Activated B cell treated with CpG ODN at 0.5 μM for 24 hours (primary cell): ENCODE data around the gene ST6GALNAC4. TPM values are rescaled to one million over a fixed set of nuclear protein-coding genes. Genes with fewer than 3 reads are reported as not detected.
A peak's percentile ranks its signal among the peaks of the same experiment; 100 is the strongest.

Source experiments
- ATAC-seq: fragments of 200-7000 bp; cut with Tn5 transposase; one replicate; pipeline ENCODE4 v1.10.0; 2021; ENCODE audit warnings: low read depth, mild to moderate bottlenecking, moderate library complexity
- CTCF ChIA-PET: fragments of 350-600 bp; sonication (Branson Sonifier 250); formaldehyde crosslinking; loops from one replicate; lab custom pipeline; 2021; ENCODE audit warnings: antibody characterized with exemption; lab: Charles Lee
- POLR2A ChIA-PET: fragments of 350-600 bp; sonication (Branson Sonifier 250); formaldehyde crosslinking; loops from one replicate; lab custom pipeline; 2021; ENCODE audit warnings: antibody characterized with exemption; lab: Charles Lee
- DNase-seq: peaks from one replicate; pipeline ENCODE4 v3.0.0; 2022
- H3K27ac Mint-ChIP-seq: one replicate; pipeline ENCODE4 v1.8.0; 2020; ENCODE audit warnings: mixed read lengths
- H3K27me3 Mint-ChIP-seq: one replicate; pipeline ENCODE4 v1.8.0; 2021; ENCODE audit warnings: mixed read lengths
- H3K36me3 Mint-ChIP-seq: one replicate; pipeline ENCODE4 v1.8.0; 2021; ENCODE audit warnings: low read depth, mixed read lengths
- H3K4me1 Mint-ChIP-seq: one replicate; pipeline ENCODE4 v1.8.0; 2021; ENCODE audit warnings: mixed read lengths
- H3K4me3 Mint-ChIP-seq: one replicate; pipeline ENCODE4 v1.8.0; 2020; ENCODE audit warnings: mild to moderate bottlenecking, mixed read lengths
- H3K9me3 Mint-ChIP-seq: one replicate; pipeline ENCODE4 v1.8.0; 2020; ENCODE audit warnings: mixed read lengths
- intact Hi-C: fragments of 100-400 bp; cut with micrococcal nuclease; formaldehyde crosslinking; loops from one replicate; pipeline ENCODE4 v1.15.1; 2024
- total RNA-seq: library from RNA; stranded (reverse); gene quantifications from 2 replicates; pipeline ENCODE4 v1.2.3, GENCODE V29; 2022
- TF ChIP-seq, protein P1 (sequence below): fragments of 200-600 bp; IDR thresholded peaks from one replicate; pipeline ENCODE4 v1.8.0; 2022; ENCODE audit warnings: antibody characterized with exemption, mild to moderate bottlenecking

Gene ST6GALNAC4
- total RNA-seq, 1 donor from 2014 or later, result 85.4 TPM

DNA sequence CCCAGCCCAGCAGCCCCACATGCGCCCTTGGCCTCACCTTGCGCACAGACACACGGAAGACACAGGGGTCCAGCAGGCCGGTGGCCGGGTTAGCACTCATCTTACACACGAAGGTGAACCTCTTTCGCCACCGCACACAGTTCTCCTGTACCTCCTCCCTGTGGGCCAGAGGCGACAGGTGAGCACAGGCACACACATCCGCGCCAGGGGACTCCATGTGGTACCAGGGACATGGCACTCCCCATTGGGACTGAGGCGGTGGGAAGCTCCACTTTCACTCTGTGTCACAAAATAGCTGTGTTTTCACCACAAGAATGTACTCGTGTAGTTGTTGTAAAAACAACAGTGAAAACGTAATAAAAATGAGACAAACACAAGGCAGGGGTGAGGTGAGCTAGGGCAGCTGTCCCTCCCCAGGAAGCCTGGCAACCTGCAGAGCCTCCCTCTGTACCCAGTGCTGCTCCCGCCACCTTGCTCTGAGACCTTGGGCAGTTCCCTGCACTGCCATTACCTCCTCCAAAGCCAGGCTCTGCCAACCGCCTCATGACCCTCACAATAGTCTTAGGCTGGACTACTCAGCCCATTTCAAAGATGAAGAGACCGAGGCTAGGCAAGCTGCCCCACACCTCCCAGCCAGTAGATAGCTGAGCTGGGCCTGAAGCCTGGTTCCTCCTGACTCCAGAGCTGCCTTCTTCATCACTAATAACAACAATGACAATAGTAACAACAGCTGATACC lies 37.1 kb upstream of the ST6GALNAC4 start:
- Mint-ChIP-seq H3K9me3 (peaks cover 3% of the 10 kb centered on the region), H3K36me3 (peaks cover 26% of the 10 kb centered on the region), H3K4me3 (no peak overlapping the region), H3K27me3 (no peaks in the 10 kb centered on the region), H3K4me1 (peaks cover 49% of the 10 kb centered on the region), H3K27ac (peak overlapping the region; percentile 53)
- POLR2A ChIA-PET, result interaction anchor here (0.8 to 6.6 kb wide), 6 partner anchors 9 to 79 kb away, joined by 3 to 67 read pairs (median 12); partner anchors contain the start of gene EEIG1
- intact Hi-C loops, result no loop called here
- CTCF ChIA-PET, result interaction anchor here (1.0 to 8.6 kb wide), 9 partner anchors 11 to 164 kb away, joined by 3 to 180 read pairs (median 10); partner anchors contain the start of gene EEIG1
- TF ChIP-seq, protein P1, sequence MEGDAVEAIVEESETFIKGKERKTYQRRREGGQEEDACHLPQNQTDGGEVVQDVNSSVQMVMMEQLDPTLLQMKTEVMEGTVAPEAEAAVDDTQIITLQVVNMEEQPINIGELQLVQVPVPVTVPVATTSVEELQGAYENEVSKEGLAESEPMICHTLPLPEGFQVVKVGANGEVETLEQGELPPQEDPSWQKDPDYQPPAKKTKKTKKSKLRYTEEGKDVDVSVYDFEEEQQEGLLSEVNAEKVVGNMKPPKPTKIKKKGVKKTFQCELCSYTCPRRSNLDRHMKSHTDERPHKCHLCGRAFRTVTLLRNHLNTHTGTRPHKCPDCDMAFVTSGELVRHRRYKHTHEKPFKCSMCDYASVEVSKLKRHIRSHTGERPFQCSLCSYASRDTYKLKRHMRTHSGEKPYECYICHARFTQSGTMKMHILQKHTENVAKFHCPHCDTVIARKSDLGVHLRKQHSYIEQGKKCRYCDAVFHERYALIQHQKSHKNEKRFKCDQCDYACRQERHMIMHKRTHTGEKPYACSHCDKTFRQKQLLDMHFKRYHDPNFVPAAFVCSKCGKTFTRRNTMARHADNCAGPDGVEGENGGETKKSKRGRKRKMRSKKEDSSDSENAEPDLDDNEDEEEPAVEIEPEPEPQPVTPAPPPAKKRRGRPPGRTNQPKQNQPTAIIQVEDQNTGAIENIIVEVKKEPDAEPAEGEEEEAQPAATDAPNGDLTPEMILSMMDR, result no peak
- DNase-seq, result no peak
- no peak for ATAC-seq

DNA sequence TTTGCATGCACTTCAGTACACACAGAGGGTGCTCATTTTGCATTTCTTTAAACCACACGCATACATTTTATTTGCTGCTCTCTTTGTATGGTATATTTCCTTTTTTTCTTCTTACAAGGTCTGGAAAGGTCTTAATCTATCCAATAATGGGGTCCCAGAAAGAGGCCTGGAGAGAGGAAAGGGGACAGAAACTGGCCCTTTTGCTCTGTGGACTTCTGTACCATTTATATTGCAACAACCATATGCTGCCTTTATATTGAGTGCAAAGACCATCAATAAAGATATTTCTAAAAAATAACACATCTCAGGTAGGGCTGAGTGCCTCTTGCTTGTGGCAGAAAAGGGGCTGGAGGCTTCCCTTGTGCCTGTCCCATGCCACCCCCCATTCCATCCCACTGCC lies 36.3 kb upstream of the ST6GALNAC4 start:
- CTCF ChIA-PET, result interaction anchor here (4.3 to 8.6 kb wide), 2 partner anchors 10 to 81 kb away, joined by 35 to 180 read pairs; no protein-coding TSS in a partner anchor
- intact Hi-C loops, result no loop called here
- H3K36me3 Mint-ChIP-seq, result peaks cover 29% of the 10 kb centered on the region
- no peak overlapping the region for H3K27ac Mint-ChIP-seq
- DNase-seq (no peak), ATAC-seq (no peak)
- POLR2A ChIA-PET, result interaction anchor here (0.6 to 6.6 kb wide), 2 partner anchors 80 to 86 kb away, joined by 4 to 67 read pairs; no protein-coding TSS in a partner anchor
- H3K27me3 Mint-ChIP-seq, result no peaks in the 10 kb centered on the region
- TF ChIP-seq, protein P1, result no peak
- peaks cover 47% of the 10 kb centered on the region for H3K4me1 Mint-ChIP-seq
- H3K4me3 Mint-ChIP-seq, result no peak overlapping the region
- H3K9me3 Mint-ChIP-seq, result no peaks in the 10 kb centered on the region

DNA sequence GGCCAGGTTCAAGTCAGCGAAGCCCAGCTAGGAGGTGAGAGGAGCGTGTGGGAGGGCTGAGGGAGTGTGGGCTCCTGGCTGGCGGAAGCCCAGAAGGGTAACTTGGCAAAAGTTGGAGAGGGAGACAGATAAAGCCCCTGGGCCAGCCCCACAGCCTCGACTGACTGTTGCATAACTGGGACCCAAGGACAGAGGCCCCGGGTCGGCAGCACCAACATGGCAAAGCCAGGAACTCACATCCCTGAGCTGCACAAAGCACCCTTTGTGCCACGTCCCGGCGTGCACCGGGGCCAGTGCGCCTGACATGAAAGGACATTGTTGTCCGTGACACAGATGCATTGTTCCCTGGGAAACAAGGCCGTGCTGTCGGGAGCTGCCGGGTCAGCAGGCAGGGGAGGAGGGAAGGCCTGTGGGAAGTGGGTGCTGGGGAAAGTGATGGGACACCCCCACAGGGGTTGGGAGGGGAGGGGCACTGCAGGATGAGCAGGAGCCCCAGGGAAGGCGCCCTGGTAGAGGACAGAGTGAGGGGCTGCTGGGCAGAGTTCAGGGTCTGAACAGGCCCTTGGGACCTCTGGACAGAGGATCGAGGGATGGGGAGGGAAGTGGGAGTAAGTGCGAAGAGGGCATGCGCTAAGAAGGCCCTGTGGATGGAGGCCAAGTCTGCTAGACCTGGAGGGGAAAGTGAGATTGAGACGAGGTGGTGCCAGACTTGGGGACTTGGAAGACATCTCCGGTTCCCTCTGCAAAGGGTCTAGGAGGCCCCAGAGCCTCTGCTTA lies 33.9 kb upstream of the ST6GALNAC4 start:
- ChIA-PET POLR2A (interaction anchor here (0.6 kb wide), 1 partner anchor 117 kb away, joined by 3 read pairs; the partner anchor contains the start of gene NAIF1), CTCF (interaction anchor here (3.2 kb wide), 1 partner anchor 84 kb away, joined by 21 read pairs; no protein-coding TSS in a partner anchor)
- no peak for DNase-seq
- Mint-ChIP-seq H3K27ac (peak overlapping the region; percentile 61), H3K27me3 (no peaks in the 10 kb centered on the region), H3K36me3 (peaks cover 45% of the 10 kb centered on the region), H3K4me3 (no peak overlapping the region), H3K9me3 (no peaks in the 10 kb centered on the region), H3K4me1 (peaks cover 33% of the 10 kb centered on the region)
- intact Hi-C loops, result no loop called here
- TF ChIP-seq, protein P1, result no peak
- no peak for ATAC-seq

DNA sequence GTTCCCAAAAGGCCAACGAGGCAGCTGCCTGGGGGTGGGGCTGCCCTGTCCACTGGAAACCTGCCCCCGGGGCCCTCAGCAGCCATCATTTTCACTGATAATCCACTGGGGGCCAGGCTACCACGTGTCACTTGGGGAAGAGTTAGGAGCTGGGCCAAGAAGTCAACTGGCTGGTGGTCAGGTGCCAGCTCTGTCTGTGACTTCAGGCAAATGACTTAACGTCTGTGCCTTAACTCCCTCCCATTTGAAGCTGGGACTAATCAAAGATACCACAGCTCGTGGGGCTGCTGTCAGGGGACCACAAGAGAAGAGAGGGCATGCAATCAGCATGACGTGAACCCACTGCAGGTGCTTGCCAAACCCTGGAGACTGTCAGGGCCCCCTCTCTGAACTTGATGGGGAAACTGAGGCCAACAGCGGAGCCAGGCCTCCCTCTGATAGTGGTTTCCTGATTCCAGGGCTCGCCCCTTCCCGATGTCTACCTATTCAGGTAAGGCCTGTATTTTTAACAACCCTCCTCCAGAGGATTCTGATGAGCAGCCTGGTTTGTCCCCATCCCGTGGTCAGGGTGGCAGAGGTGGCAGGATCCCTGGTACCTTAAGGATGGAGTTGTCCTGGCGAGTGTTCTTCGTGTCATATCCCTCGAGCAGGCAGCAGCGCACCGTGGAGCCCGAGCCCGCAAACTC lies 33.1 kb upstream of the ST6GALNAC4 start:
- no peak overlapping the region for H3K27ac Mint-ChIP-seq
- intact Hi-C loops, result no loop called here
- ChIA-PET POLR2A (interaction anchor here (0.6 kb wide), 1 partner anchor 31 kb away, joined by 4 read pairs; no protein-coding TSS in a partner anchor), CTCF (interaction anchor here (3.2 kb wide), 1 partner anchor 85 kb away, joined by 21 read pairs; no protein-coding TSS in a partner anchor)
- no peak for ATAC-seq
- TF ChIP-seq, protein P1, result no peak
- H3K9me3 Mint-ChIP-seq, result no peaks in the 10 kb centered on the region
- H3K4me3 Mint-ChIP-seq, result no peak overlapping the region
- no peaks in the 10 kb centered on the region for H3K27me3 Mint-ChIP-seq
- peaks cover 50% of the 10 kb centered on the region for H3K36me3 Mint-ChIP-seq
- DNase-seq, result no peak
- peaks cover 26% of the 10 kb centered on the region for H3K4me1 Mint-ChIP-seq
